H1 (cell line): ENCODE results near the gene GRK5. TPM values are rescaled to one million over a fixed set of nuclear protein-coding genes. Genes with fewer than 3 reads are reported as not detected.

Experiments
- CTCF ChIA-PET: fragments of 300-600 bp; sonication (Branson Sonifier 250); formaldehyde crosslinking; loops from one replicate; lab custom pipeline; 2021; ENCODE audit not compliant: partially characterized antibody; lab: Charles Lee
- POLR2A ChIA-PET: fragments of 300-600 bp; sonication (Branson Sonifier 250); formaldehyde crosslinking; loops from one replicate; lab custom pipeline; 2021; ENCODE audit warnings: inconsistent platforms; ENCODE audit not compliant: partially characterized antibody; lab: Charles Lee
- DNase-seq, 2 experiments: peaks; one replicate each; pipeline versions ENCODE4 v3.0.0 to v3.0.0-alpha.2; 2010 to 2022; ENCODE audit warnings: low spot score in 2 of 2, low read depth in 1 of 2, mixed read lengths in 1 of 2
- FAIRE-seq: peaks from 2 replicates; lab custom pipeline; 2011; peaks lifted over from hg19 to GRCh38; lab: Jason Lieb, UNC
- H2AFZ ChIP-seq: 2 replicates; pipeline ENCODE4 v1.8.1; 2012; ENCODE audit warnings: low read length, inconsistent platforms
- H2AK5ac ChIP-seq: 2 replicates; pipeline ENCODE4 v1.6.1; 2013; ENCODE audit warnings: low read depth, low read length
- H2BK120ac ChIP-seq: replicated peaks from 2 replicates; pipeline ENCODE3; 2013; ENCODE audit warnings: low read depth, low read length, inconsistent platforms
- H2BK12ac ChIP-seq: 2 replicates; pipeline ENCODE4 v1.6.1; 2013; ENCODE audit warnings: low read depth, low read length
- H2BK15ac ChIP-seq: 2 replicates; pipeline ENCODE4 v1.6.1; 2013; ENCODE audit warnings: low read length
- H2BK20ac ChIP-seq: 2 replicates; pipeline ENCODE4 v1.6.1; 2013; ENCODE audit warnings: low read length
- H2BK5ac ChIP-seq: 2 replicates; pipeline ENCODE4 v1.6.1; 2013; ENCODE audit warnings: low read depth, low read length
- H3K14ac ChIP-seq: 2 replicates; pipeline ENCODE4 v1.6.1; 2013; ENCODE audit warnings: inconsistent platforms; ENCODE audit not compliant: insufficient read length
- H3K18ac ChIP-seq: 2 replicates; pipeline ENCODE4 v1.6.1; 2013; ENCODE audit warnings: low read length; ENCODE audit errors: extremely low read depth
- H3K23ac ChIP-seq: 2 replicates; pipeline ENCODE4 v1.6.1; 2013; ENCODE audit warnings: inconsistent platforms; ENCODE audit not compliant: insufficient read length
- H3K23me2 ChIP-seq: 2 replicates; pipeline ENCODE4 v1.6.1; 2013; ENCODE audit warnings: low read depth, low read length
- H3K27ac ChIP-seq: 2 replicates; pipeline ENCODE4 v1.6.1; 2011; ENCODE audit warnings: low read depth, low read length, inconsistent platforms
- H3K27me3 ChIP-seq, 4 experiments: replicated peaks in 1 of 4; 1 replicate in 1 of 4; 2 replicates in 3 of 4; pipeline versions ENCODE4 v1.6.1 to v1.8.1; 2011 to 2013; ENCODE audit warnings: low read length in 3 of 4, mild to moderate bottlenecking in 3 of 4, inconsistent platforms in 2 of 4, mixed read lengths in 2 of 4, moderate library complexity in 1 of 4; ENCODE audit not compliant: control insufficient read depth in 3 of 4, insufficient read depth in 3 of 4; ENCODE audit errors: extremely low read depth in 1 of 4
- H3K36me3 ChIP-seq, 4 experiments: 2 replicates each; pipeline versions ENCODE4 v1.6.1 to v1.8.1; 2011 to 2013; ENCODE audit warnings: mild to moderate bottlenecking in 4 of 4, low read length in 3 of 4, moderate library complexity in 2 of 4, control low read depth in 1 of 4, inconsistent platforms in 1 of 4; ENCODE audit not compliant: insufficient read depth in 4 of 4, control insufficient read depth in 2 of 4
- H3K4ac ChIP-seq: replicated peaks from 2 replicates; pipeline ENCODE3; 2013; ENCODE audit warnings: low read length, low read depth, mixed read lengths, inconsistent platforms; ENCODE audit not compliant: insufficient read length
- H3K4me1 ChIP-seq, 4 experiments: replicated peaks in 1 of 4; 1 replicate in 1 of 4; 2 replicates in 3 of 4; pipeline versions ENCODE4 v1.6.1 to v1.8.1; 2011 to 2013; ENCODE audit warnings: low read length in 3 of 4, inconsistent platforms in 2 of 4, mixed read lengths in 1 of 4; ENCODE audit not compliant: insufficient read depth in 4 of 4, control insufficient read depth in 3 of 4
- H3K4me2 ChIP-seq, 2 experiments: 2 replicates each; pipeline versions ENCODE4 v1.6.1 to v1.8.1; 2011 to 2013; ENCODE audit warnings: low read depth in 2 of 2, low read length in 2 of 2, control low read depth in 1 of 2, inconsistent platforms in 1 of 2, mild to moderate bottlenecking in 1 of 2; ENCODE audit not compliant: insufficient read depth in 1 of 2
- H3K4me3 ChIP-seq, 4 experiments: fragments of 200-600, 300-600 bp in 1 of 4; sonication (generic), shearing (Covaris generic), sonication (Bioruptor Twin) in 1 of 4; 2 replicates each; pipeline versions ENCODE4 v1.5.1 to v1.8.1; 2011 to 2016; ENCODE audit warnings: low read length in 4 of 4, low read depth in 3 of 4, control low read depth in 2 of 4, inconsistent platforms in 2 of 4, mild to moderate bottlenecking in 2 of 4, mixed read lengths in 1 of 4, moderate library complexity in 1 of 4; ENCODE audit not compliant: insufficient read depth in 2 of 4; ENCODE audit errors: extremely low read depth in 1 of 4
- H3K56ac ChIP-seq: replicated peaks from 2 replicates; pipeline ENCODE3; 2013; ENCODE audit warnings: low read depth, mild to moderate bottlenecking, mixed read lengths, low read length, inconsistent platforms; ENCODE audit not compliant: insufficient read length
- H3K79me1 ChIP-seq: 2 replicates; pipeline ENCODE4 v1.6.1; 2013; ENCODE audit warnings: low read depth, low read length, control low read depth
- H3K79me2 ChIP-seq, 2 experiments: 2 replicates each; pipeline versions ENCODE4 v1.6.1 to v1.8.1; 2012 to 2013; ENCODE audit warnings: low read length in 2 of 2, mild to moderate bottlenecking in 2 of 2, inconsistent platforms in 1 of 2; ENCODE audit not compliant: insufficient read depth in 2 of 2, control insufficient read depth in 1 of 2
- H3K9ac ChIP-seq, 4 experiments: replicated peaks in 1 of 4; 1 replicate in 1 of 4; 2 replicates in 3 of 4; pipeline versions ENCODE4 v1.6.1 to v1.8.1; 2011 to 2013; ENCODE audit warnings: low read depth in 3 of 4, low read length in 3 of 4, control low read depth in 2 of 4, mild to moderate bottlenecking in 2 of 4, moderate library complexity in 2 of 4, inconsistent platforms in 1 of 4; ENCODE audit errors: extremely low read depth in 1 of 4
- H3K9me3 ChIP-seq, 2 experiments: 2 replicates each; pipeline versions ENCODE4 v1.6.1 to v1.8.1; 2012 to 2013; ENCODE audit warnings: mild to moderate bottlenecking in 2 of 2, moderate library complexity in 2 of 2, control low read depth in 1 of 2, inconsistent platforms in 1 of 2, low read depth in 1 of 2, low read length in 1 of 2, mixed read lengths in 1 of 2; ENCODE audit not compliant: insufficient read depth in 2 of 2
- H4K20me1 ChIP-seq, 2 experiments: replicated peaks in 1 of 2; 2 replicates each; pipeline versions ENCODE3 to v1.8.1; 2011 to 2013; ENCODE audit warnings: inconsistent platforms in 2 of 2, low read length in 2 of 2, mild to moderate bottlenecking in 1 of 2; ENCODE audit not compliant: insufficient read depth in 2 of 2, control insufficient read depth in 1 of 2
- H4K5ac ChIP-seq: 2 replicates; pipeline ENCODE4 v1.6.1; 2013; ENCODE audit warnings: low read length, low read depth, mixed read lengths, inconsistent platforms; ENCODE audit not compliant: insufficient read length
- H4K8ac ChIP-seq: 2 replicates; pipeline ENCODE4 v1.8.0; 2013; ENCODE audit warnings: mild to moderate bottlenecking, moderate library complexity, low read length, inconsistent platforms; ENCODE audit not compliant: insufficient read depth; ENCODE audit errors: extremely low read depth
- H4K91ac ChIP-seq: replicated peaks from 2 replicates; pipeline ENCODE3; 2013; ENCODE audit warnings: low read length, mixed read lengths, inconsistent platforms; ENCODE audit not compliant: insufficient read length
- HDAC2 ChIP-seq, 2 experiments: fragments of 300-600 bp in 1 of 2; sonication (generic) in 1 of 2; IDR thresholded peaks; 2 replicates each; pipeline ENCODE4 v1.6.1; 2011 to 2012; ENCODE audit warnings: low read depth in 2 of 2, low read length in 2 of 2, mild to moderate bottlenecking in 2 of 2, moderate library complexity in 2 of 2, borderline replicate concordance in 1 of 2, inconsistent platforms in 1 of 2
- JUN ChIP-seq: IDR thresholded peaks from 2 replicates; pipeline ENCODE4 v1.6.1; 2011; ENCODE audit warnings: low read depth, mild to moderate bottlenecking, improper control_type of control experiment, low read length
- WGBS, 2 experiments: shearing (Covaris generic) in 1 of 2; methylation state at CpG; one replicate each; pipeline versions ENCODE4 v1.1.6 to v1.1.7; 2013 to 2015; ENCODE audit warnings: low lambda C conversion rate in 2 of 2, mixed read lengths in 2 of 2, inconsistent platforms in 1 of 2, low coverage in 1 of 2, missing lambda C conversion rate in 1 of 2; ENCODE audit not compliant: insufficient replicate concordance in 2 of 2, insufficient coverage in 1 of 2, insufficient read length in 1 of 2; ENCODE audit errors: extremely low coverage in 1 of 2, missing lambda C conversion rate in 1 of 2; 5-methylcytosine and 5-hydroxymethylcytosine counted together
- polyA plus RNA-seq, 7 experiments: library from polyadenylated mRNA; depleted of rRNA in 3 of 7; stranded (reverse) in 5 of 7; unstranded in 2 of 7; fragments of >200 nt in 5 of 7; fragments of 200-250 nt in 2 of 7; gene quantifications; 1 replicate in 5 of 7; 2 replicates in 1 of 7; 4 replicates in 1 of 7; pipeline versions ENCODE4 v1.2.1 to v1.2.3, GENCODE V29; 2011 to 2013; ENCODE audit warnings: missing spikeins in 2 of 7, mixed read lengths in 2 of 7
- total RNA-seq: library from RNA; stranded (reverse); fragmentation: NEBNext Ultra II Directional; extraction: Animal tissue kit (Norgen Biotek cat#: 25700); gene quantifications from 2 replicates; pipeline ENCODE4 v1.2.1, GENCODE V29; 2021

GRK5 gene
- total and polyA plus RNA-seq, 2 of the 8 experiments (the other 6 are each of a cell fraction or from before 2014, with no cell fraction given), result 0.54 to 2.5 TPM

- Histone ChIP-seq H3K9me3 (peaks cover 16 to 18% of the 10 kb centered on the region in 2 experiments), H3K79me1 (no peaks in the 10 kb centered on the region), H3K36me3 (no peaks in the 10 kb centered on the region), H2BK120ac (no peak overlapping the region), H2BK12ac (no peak overlapping the region), H4K91ac (no peak overlapping the region), H4K8ac (no peak overlapping the region), H3K27ac (no peak overlapping the region), H3K4me2 (no peak overlapping the region), H2AFZ (no peak overlapping the region), H3K9ac (no peak overlapping the region), H3K23ac (no peak overlapping the region), H4K5ac (no peak overlapping the region), H2AK5ac (no peak overlapping the region), H3K4me1 (no peaks in the 10 kb centered on the region), H3K23me2 (no peaks in the 10 kb centered on the region), H3K79me2 (no peaks in the 10 kb centered on the region), H3K14ac (no peak overlapping the region), H3K4me3 (no peak overlapping the region), H3K56ac (no peak overlapping the region), H3K4ac (no peak overlapping the region), H3K27me3 (no peaks in the 10 kb centered on the region), H4K20me1 (no peaks in the 10 kb centered on the region), H2BK5ac (no peak overlapping the region), H2BK15ac (no peak overlapping the region), H2BK20ac (no peak overlapping the region), H3K18ac (no peak overlapping the region)
- POLR2A ChIA-PET, result no interaction called here
- TF ChIP-seq HDAC2 (IDR thresholded peaks at IDR 0.05; ENCODE audit: borderline replicate concordance in 1 of 2, low read depth in 2 of 2, low read length in 2 of 2) (no peak), JUN (no peak)
- CTCF ChIA-PET, result interaction anchor here (0.6 to 4.0 kb wide), 3 partner anchors 11 to 163 kb away, joined by 3 to 13 read pairs (median 4); no protein-coding TSS in a partner anchor
- WGBS, 2 experiments, result 91% methylated on average over 10 of the region's 10 CpGs; no CpG with 5 or more reads in 1 of the 2 experiments
- FAIRE-seq (no peak), DNase-seq (no peak)
Measured at GRCh38 chr10:119361037-119361436, 153.7 kb downstream of the GRK5 start.
